Right atrium auricular region (tissue), 2 donors: ENCODE results near the gene MLNR. TPM values are rescaled to one million over a fixed set of nuclear protein-coding genes. Genes with fewer than 3 reads are reported as not detected.

Experiments
- DNase-seq: peaks from one replicate; pipeline ENCODE4 v3.0.0-alpha.2; 2019; ENCODE audit warnings: low spot score
- H3K27ac ChIP-seq, 2 donors: fragments of 200-600 bp; sonication (generic); 1 replicate in 1 of 2; 2 replicates in 1 of 2; pipeline ENCODE4 v1.5.1; 2016 to 2019
- H3K27me3 ChIP-seq, 2 donors: fragments of 200-600 bp; sonication (generic); one replicate each; pipeline versions ENCODE4 v1.5.1 to v1.6.0; 2017 to 2019
- H3K36me3 ChIP-seq: fragments of 200-600 bp; sonication (generic); one replicate; pipeline ENCODE4 v1.5.1; 2016
- H3K4me1 ChIP-seq, 2 donors: fragments of 200-600 bp; sonication (generic); one replicate each; pipeline versions ENCODE4 v1.5.1 to v1.6.0; 2017 to 2019
- H3K4me3 ChIP-seq, 2 donors: fragments of 200-600 bp; sonication (generic); 1 replicate in 1 of 2; 2 replicates in 1 of 2; pipeline ENCODE4 v1.5.1; 2017 to 2019; ENCODE audit warnings: mild to moderate bottlenecking in 1 of 2, moderate library complexity in 1 of 2
- H3K9me3 ChIP-seq, 2 donors: fragments of 200-600 bp; sonication (generic); one replicate each; pipeline ENCODE4 v1.5.1; 2019
- total RNA-seq, 2 donors: library from RNA; depleted of rRNA; stranded (reverse); fragments of >200 nt; gene quantifications; one replicate each; pipeline ENCODE4 v1.1.0, GENCODE V29; 2016
- TF ChIP-seq, protein P1 (sequence below), 2 donors: fragments of 200-600 bp; sonication (generic); IDR thresholded peaks; one replicate each; pipeline ENCODE4 v1.5.1; 2019; ENCODE audit warnings: antibody characterized with exemption in 2 of 2

The MLNR gene
- total RNA-seq, 2 donors from 2014 or later: not detected

DNA sequence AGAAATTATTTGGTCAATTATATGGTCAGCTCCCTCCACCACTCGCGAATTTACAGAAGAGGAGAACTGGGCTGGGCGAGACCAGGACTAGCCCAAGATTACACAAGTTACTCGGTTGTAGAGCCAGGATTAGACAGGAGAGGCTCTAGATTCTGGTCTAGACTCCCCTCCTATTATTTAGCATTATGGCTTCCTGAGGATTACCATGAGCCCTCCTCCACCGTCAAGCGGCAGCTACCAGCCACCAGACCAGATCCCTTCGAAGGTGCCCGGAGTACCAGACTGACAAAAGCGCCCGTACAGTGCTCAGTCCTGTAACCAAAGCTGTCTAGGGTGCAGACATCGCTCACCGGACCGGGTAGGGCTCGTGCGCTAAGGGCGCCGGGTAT, 497 bp upstream of the MLNR start:
- no peaks in the 10 kb centered on the region for H3K36me3 ChIP-seq
- H3K27me3 ChIP-seq: peaks cover 14 to 18% of the 10 kb centered on the region in 2 donors
- TF ChIP-seq, protein P1, sequence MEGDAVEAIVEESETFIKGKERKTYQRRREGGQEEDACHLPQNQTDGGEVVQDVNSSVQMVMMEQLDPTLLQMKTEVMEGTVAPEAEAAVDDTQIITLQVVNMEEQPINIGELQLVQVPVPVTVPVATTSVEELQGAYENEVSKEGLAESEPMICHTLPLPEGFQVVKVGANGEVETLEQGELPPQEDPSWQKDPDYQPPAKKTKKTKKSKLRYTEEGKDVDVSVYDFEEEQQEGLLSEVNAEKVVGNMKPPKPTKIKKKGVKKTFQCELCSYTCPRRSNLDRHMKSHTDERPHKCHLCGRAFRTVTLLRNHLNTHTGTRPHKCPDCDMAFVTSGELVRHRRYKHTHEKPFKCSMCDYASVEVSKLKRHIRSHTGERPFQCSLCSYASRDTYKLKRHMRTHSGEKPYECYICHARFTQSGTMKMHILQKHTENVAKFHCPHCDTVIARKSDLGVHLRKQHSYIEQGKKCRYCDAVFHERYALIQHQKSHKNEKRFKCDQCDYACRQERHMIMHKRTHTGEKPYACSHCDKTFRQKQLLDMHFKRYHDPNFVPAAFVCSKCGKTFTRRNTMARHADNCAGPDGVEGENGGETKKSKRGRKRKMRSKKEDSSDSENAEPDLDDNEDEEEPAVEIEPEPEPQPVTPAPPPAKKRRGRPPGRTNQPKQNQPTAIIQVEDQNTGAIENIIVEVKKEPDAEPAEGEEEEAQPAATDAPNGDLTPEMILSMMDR (IDR thresholded peaks at IDR 0.05): no peak
- DNase-seq: peak; percentile 51
- H3K4me1 ChIP-seq: peaks cover 0 to 19% of the 10 kb centered on the region in 2 donors
- H3K4me3 ChIP-seq: peak overlapping the region; percentile 31 to 53
- no peak overlapping the region for H3K27ac ChIP-seq
- no peaks in the 10 kb centered on the region for H3K9me3 ChIP-seq

DNA sequence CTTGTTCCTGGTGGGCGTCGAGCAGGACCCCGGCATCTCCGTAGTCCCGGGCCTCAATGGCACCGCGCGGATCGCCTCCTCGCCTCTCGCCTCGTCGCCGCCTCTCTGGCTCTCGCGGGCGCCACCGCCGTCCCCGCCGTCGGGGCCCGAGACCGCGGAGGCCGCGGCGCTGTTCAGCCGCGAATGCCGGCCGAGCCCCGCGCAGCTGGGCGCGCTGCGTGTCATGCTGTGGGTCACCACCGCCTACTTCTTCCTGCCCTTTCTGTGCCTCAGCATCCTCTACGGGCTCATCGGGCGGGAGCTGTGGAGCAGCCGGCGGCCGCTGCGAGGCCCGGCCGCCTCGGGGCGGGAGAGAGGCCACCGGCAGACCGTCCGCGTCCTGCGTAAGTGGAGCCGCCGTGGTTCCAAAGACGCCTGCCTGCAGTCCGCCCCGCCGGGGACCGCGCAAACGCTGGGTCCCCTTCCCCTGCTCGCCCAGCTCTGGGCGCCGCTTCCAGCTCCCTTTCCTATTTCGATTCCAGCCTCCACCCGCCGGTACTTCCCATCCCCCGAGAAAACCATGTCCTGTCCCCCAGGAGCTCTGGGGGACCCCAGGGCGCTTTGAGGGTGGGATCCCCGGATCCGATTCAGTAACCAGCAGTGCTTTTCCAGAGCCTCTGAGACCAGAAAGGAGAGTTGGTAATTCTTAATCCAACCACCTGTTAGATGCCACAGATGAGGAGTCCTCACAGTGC, 885 bp downstream of the MLNR start:
- Histone ChIP-seq H3K27ac (no peak overlapping the region), H3K27me3 (peaks cover 14 to 18% of the 10 kb centered on the region in 2 donors), H3K9me3 (no peaks in the 10 kb centered on the region), H3K4me3 (peak overlapping the region; percentile 31 to 53), H3K36me3 (no peaks in the 10 kb centered on the region), H3K4me1 (peaks cover 0 to 19% of the 10 kb centered on the region in 2 donors)
- TF ChIP-seq, protein P1 (IDR thresholded peaks at IDR 0.05): no peak
- DNase-seq: peak; percentile 26

DNA sequence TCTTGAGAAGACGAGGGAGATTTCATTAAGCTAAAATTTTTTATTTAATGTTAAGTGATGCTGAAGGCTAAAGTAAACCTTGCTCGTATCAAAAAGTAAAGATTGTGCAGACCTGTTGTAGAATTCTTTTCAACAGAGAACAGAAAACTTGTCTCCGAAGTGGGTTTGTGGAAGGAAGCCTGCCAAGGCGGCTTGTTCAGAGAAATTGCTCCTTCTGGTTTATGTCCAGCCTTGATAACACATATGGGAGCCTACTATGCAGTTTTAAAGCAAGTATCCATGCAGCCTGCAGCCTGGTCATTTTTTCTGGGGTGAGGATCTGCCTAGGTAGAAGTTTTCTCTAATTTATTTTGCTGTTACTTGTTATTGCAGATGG, 1.4 kb downstream of the MLNR start:
- H3K9me3 ChIP-seq: no peaks in the 10 kb centered on the region
- H3K36me3 ChIP-seq: no peaks in the 10 kb centered on the region
- H3K4me1 ChIP-seq: peaks cover 0 to 19% of the 10 kb centered on the region in 2 donors
- TF ChIP-seq, protein P1 (IDR thresholded peaks at IDR 0.05): no peak
- no peak overlapping the region for H3K27ac ChIP-seq
- DNase-seq: peak; percentile 7
- H3K4me3 ChIP-seq: no peak overlapping the region
- peaks cover 14 to 18% of the 10 kb centered on the region in 2 donors for H3K27me3 ChIP-seq

DNA sequence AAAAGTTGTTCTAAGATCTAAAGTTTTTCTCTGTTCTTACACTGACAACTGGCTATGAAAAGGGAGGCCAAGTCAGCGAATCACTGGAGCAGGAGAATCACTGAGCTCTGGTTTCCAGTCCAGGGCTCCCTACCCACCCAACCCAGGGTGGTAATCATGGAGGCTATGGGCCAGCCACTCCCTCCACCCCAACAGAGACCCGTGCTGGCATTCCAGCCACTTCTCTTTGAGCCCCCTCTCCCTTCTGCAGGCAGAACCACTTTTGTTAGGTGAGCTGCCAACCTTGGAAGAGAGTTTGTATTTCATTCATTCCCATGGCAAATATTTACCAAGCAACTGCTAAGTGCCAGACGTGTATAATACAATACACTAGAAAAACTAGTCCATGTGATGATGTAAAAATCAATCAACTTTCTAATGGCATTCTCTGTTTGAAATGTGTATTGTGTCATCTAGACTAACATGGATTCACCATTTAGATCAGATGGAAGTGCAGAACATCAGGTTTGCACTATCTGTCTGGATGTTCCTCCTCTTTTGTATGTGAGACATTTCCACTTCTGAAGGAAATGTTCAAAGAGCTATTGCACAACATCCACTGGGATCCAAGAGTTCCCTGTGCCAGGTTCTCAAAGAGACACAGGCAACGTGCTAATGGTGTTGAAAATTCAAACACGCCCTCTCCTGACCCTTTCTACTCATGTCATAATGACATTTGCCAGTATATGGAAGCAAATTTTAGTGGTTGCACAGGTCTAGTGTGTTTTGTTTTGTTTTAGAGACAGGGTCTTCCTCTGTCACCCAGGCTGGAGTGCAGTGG, 5.3 kb downstream of the MLNR start:
- no peak for DNase-seq
- TF ChIP-seq, protein P1 (IDR thresholded peaks at IDR 0.05): peak in 1 of 2 donors; percentile 10
- Histone ChIP-seq H3K36me3 (no peaks in the 10 kb centered on the region), H3K27ac (no peak overlapping the region), H3K9me3 (no peaks in the 10 kb centered on the region), H3K27me3 (peaks cover 8 to 10% of the 10 kb centered on the region in 2 donors), H3K4me1 (peaks cover 0 to 8% of the 10 kb centered on the region in 2 donors), H3K4me3 (no peak overlapping the region)

DNA sequence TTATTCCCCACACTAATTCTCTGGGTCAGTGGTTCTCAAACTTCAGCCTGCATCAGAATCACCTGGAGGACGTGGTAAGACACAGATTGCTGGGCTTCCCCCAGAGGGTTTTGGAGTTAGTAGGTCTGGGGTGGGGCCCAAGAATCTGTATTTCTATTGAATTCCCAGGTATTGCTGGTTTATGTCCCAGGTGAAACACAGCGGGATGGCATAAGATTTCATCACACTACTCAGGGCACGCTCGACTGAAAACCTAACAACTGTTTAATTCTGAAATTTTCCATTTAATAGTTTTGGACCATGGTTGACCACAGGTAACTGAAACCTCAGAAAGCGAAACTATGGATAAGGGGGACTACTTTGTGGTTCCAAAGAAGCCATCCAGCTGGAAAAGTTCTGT, 6.5 kb downstream of the MLNR start:
- Histone ChIP-seq H3K27me3 (no peaks in the 10 kb centered on the region), H3K36me3 (no peaks in the 10 kb centered on the region), H3K4me1 (no peaks in the 10 kb centered on the region), H3K27ac (no peak overlapping the region), H3K9me3 (no peaks in the 10 kb centered on the region), H3K4me3 (no peak overlapping the region)
- DNase-seq: no peak
- TF ChIP-seq, protein P1 (IDR thresholded peaks at IDR 0.05): no peak
